Umbilical cord (tissue), 2 donors: ENCODE measurements around the gene PRTN3. TPM values are rescaled to one million over a fixed set of nuclear protein-coding genes. Genes with fewer than 3 reads are reported as not detected.
"Not testable (repeated sequence)": the region's sequence is repeated elsewhere in the genome, so short reads cannot be mapped to it uniquely, and the experiment has no call there.

ENCODE experiments used
- DNase-seq: peaks from one replicate; pipeline ENCODE4 v3.0.0-alpha.2; 2015; ENCODE audit warnings: low spot score
- total RNA-seq: library from RNA; depleted of rRNA; stranded (reverse); fragments of >200 nt; gene quantifications from one replicate; pipeline ENCODE4 v1.2.3, GENCODE V29; 2014; ENCODE audit warnings: low replicate concordance; ENCODE audit not compliant: insufficient read depth

PRTN3 gene
- total RNA-seq, 1 donor from 2014 or later = not detected

DNA sequence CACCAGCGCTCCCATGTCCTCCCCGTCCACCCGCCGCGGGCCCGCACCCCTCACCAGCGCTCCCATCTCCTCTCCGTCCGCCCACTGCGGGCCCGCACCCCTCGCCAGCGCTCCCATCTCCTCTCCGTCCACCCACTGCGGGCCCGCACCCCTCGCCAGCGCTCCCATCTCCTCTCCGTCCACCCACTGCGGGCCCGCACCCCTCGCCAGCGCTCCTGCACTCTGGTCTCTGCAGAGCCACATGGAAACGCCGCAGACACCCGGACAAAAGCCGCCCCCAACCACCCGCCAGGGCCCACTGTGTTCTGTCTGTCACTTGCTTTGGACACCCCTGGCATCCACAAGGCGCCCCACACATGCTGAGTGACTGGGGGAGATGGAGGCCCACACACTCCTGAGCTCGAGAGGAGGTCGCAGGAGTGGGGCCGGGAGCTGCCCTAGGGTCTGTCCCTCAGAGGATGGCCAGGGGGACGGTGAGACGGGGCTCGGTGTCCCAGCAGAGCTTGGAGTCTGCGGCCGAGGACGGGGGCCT lies 26.0 kb downstream of the PRTN3 start:
- no peak for DNase-seq

DNA sequence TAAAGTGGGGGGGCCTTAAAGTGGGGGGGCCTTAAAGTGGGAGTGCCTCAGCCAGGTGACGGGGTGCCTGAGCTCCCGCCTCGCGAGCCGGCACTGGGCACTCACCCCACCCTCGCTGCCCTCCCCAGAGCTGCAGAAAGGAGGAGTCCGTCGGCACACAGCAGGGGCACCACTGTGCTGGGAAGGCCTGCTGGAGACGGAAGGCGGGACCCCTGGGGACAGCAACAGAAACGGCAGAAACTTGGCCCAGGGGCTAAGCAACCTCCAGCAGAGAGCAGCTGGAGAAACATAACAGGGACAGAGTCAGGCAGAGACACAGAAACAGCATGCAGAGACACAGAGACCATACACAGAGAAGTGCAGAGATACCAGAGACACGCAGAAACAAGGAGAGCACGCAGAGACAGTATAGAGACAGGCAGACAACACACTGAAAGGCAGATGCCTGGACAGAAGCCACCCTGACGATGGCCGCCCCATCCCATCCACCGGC lies 26.5 kb downstream of the PRTN3 start:
- DNase-seq = no peak

GRCh38 chr19:867855-868457 lies 27.2 kb downstream of the PRTN3 start:
- no peak for DNase-seq

DNA sequence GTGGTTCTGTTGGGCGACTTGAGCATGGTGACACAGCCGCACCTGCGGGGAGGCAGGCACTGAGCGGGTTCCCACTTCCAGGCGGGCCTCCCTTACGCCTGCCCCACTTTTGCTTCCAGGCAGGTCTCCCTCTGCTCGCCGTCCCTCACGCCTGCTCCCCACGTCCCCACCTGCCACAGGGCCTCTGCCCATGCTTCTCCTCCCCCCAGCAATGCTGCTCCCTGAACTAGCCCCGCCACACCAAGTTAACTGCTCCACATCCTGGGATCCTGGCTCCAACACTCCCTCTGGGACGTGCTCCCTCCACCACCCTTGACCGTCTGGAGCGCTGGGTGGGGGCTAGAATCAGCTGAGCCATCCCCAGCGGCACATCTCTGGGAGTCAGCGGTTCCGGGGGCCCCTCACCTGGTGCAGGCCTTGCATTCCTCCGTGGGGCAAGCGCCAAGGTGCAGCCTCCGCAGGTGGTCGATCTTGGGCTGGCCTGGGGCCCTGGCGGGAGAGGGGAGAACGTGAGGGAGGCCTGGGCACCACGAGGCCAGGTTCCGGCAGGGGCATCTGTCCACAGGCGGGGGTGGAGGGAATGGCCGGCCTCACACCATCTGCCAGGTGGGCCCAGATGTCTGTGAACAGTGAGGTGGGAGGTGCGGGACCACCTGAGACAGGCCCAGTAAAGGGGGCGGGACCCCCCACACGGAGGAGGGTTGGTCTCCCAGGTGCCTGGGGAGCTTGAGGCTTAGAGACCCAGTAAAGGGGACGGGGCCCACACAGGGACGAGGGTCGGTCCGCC lies 27.9 kb downstream of the PRTN3 start:
- no peak for DNase-seq

GRCh38 chr19:869245-870177 lies 28.7 kb downstream of the PRTN3 start:
- DNase-seq = peak; percentile 72

DNA sequence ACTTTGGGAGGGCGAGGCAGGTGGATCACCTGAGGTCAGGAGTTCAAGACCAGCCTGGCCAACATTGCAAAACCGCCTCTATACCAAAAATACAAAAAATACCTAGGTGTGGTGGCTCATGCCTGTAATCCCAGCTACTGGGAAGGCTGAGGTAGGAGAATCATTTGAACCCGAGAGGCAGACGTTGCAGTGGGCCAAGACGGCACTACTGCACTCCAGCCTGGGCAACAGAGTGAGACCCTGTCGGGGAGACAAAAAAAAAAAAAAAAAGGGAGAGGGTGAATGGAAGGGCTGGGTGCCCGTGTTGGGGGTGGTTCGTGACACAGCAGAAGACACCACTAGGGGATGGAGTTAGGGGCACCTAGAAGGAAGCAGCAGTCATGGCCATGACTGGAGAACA lies 29.5 kb downstream of the PRTN3 start:
- DNase-seq = no peak

DNA sequence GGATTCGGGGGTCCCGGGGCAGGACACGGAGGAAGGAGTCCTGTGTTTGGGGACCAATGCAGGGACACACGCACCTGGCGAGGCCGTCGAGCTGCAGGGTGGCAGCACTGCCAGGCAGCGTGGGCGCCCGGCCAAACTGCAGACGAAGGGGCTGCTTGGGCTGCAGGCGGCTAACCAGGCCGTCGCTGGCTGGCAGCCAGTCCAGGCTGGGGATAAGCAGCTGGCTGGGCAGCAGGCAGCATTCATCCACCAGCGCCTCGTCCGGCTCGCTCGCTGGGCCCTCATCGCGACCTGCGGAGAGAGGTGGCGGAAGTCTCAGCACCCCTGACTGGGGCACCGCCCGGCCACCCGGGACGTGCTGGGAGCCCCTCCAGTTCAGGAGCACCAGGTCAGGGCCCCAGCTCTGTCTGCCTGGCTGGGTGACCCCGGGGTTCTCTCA lies 30.2 kb downstream of the PRTN3 start:
- no peak for DNase-seq

DNA sequence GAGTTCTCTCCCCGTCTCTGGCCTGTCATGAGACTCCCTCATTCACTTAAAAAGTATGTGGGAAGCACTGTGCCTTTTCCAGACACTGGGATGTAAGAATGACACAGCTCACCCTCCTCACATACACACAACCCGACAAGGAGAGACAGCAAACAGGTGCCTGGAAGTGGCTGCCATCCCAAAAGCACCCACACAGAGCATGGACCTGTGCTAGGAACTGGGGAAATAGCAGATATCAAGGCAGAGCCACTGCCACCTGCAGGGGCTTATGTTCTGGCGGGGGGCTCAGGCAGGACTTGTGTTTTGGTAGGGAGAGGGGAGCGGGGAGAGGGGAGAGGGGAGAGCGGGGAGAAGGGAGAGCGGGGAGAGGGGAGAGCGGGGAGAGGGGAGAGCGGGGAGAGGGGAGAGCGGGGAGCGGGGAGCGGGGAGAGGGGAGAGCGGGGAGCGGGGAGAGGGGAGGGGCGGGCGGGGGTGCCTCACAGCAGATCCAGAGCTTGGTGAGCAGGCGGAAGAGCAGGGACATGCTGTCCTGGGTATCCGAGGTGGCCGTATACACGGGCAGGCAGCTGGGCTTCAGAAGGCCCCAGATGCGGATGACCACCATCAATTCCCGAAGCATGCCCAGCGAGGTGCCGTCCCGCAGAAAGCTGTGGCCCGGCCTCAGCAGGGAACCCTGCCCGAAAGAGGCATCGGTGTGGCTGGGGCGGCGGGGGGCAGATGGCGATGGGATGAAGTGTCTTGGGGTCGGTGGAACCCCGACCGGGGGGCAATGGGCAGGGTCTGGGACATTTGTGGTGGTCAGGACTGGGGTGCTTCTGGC lies 30.9 kb downstream of the PRTN3 start:
- no peak for DNase-seq

DNA sequence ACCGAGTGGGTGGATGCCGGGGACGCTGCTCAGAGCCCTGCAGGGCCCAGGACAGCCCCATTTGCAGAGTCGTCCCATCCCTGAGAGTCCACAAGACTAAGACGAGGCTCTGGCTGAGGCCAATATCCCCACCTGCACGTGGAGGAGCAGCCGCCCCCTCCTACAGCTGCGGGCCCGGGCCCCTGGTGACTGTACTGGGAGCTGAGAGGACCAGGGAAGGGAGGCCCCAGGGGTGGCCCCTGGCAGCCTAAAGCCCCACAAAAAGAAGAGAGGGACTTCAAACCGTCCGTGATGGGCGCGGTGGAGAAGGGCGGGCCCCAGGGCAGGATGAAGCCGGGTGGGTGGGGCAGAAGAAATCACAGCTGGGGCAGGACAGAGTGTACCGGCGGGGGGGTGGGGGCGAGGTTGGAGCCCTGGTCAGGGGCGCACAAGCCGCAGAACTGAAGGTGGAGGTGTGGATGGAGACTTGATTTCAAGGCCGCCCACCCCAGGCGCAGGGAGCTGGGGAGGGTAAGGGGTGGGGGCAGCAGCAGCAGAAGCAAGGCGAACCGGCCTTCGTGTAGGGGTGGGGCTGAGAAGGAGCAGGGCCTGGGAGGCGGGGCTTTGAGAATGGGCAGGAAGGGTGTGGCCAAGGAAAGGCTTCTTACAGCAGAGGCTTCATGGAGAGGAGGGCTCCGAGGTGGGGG lies 31.6 kb downstream of the PRTN3 start:
- DNase-seq = peak; percentile 53

GRCh38 chr19:873084-873483 lies 32.3 kb downstream of the PRTN3 start:
- DNase-seq = no peak

- DNase-seq = no peak
Measured at GRCh38 chr19:873561-874041, 32.8 kb downstream of the PRTN3 start.

GRCh38 chr19:875265-875879 lies 34.6 kb downstream of the PRTN3 start:
- no peak for DNase-seq

GRCh38 chr19:876089-876488 lies 35.3 kb downstream of the PRTN3 start:
- no peak for DNase-seq

DNA sequence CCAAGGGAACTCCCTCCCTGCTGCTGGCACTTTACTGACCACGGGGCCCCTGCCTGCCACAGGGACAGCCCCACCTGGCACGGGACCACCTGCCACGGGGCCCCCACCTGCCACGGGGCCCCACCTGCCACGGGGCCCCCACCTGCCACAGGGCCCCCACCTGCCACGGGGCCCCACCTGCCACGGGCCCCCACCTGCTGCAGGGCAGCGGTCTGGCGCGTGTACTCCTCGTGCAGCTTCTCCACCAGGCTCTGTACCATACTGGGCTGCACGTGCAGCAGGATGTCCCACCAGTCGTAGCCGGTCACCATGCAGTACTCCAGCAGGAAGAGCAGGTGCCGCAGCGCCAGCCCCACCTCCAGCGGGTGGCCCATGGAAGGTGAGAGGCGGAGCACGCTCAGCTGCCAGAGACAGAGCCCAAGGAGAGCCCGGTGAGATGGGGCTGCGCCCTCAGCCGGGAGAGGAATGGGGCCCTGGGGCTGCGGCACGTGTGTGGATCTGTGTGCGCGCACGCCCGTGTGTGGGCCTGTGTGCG lies 36.0 kb downstream of the PRTN3 start:
- no peak for DNase-seq

DNA sequence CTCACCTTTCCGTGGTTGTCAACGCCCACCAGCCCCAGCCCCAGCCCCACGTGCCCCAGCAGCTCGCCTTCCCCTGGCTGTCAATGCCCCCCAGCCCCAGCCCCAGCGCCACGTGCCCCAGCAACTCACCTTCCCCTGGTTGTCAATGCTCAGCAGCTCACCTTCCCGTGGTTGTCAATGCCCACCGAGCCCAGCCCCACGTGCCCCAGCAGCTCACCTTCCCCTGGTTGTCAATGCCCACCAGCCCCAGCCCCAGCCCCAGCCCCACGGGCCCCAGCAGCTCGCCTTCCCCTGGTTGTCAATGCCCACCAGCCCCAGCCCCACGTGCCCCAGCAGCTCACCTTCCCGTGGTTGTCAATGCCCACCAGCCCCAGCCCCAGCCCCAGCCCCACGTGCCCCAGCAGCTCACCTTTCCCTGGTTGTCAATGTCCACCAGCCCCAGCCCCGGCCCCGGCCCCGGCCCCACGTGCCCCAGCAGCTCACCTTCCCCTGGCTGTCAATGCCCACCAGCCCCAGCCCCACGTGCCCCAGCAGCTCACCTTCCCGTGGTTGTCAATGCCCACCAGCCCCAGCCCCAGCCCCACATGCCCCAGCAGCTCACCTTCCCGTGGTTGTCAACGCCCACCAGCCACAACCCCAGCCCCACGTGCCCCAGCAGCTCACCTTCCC lies 37.3 kb downstream of the PRTN3 start:
- DNase-seq = not testable (repeated sequence)

DNA sequence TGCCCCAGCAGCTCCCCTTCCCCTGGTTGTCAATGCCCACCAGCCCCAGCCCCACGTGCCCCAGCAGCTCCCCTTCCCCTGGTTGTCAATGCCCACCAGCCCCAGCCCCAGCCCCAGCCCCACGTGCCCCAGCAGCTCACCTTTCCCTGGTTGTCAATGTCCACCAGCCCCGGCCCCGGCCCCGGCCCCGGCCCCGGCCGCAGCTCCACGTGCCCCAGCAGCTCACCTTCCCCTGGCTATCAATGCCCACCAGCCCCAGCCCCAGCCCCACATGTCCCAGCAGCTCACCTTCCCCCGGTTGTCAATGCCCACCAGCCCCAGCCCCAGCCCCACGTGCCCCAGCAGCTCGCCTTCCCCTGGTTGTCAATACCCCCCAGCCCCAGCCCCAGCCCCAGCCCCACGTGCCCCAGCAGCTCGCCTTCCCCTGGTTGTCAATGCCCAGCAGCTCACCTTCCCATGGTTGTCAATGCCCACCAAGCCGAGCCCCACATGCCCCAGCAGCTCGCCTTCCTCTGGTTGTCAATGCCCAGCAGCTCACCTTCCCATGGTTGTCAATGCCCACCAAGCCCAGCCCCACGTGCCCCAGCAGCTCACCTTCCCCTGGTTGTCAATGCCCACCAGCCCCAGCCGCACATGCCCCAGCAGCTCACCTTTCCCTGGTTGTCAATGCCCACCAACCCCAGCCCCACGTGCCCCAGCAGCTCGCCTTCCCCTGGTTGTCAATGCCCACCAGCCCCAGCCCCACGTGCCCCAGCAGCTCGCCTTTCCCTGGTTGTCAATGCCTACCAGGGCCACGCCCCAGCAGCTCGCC lies 38.2 kb downstream of the PRTN3 start:
- DNase-seq = not testable (repeated sequence)

- DNase-seq = no peak
Measured at GRCh38 chr19:879711-880438, 39.1 kb downstream of the PRTN3 start.
